GM23338 (cell line): ENCODE data around the gene UNC5B.

Experiments used
- CREB1 ChIP-seq: fragments of 250-450 bp; sonication (Bioruptor Pico); IDR thresholded peaks from 2 replicates; pipeline ENCODE4 v1.5.0; 2020; ENCODE audit warnings: low read depth, mild to moderate bottlenecking, moderate library complexity
- EZH2 ChIP-seq: fragments of 200-600 bp; sonication (generic); IDR thresholded peaks from one replicate; pipeline ENCODE4 v1.8.0; 2017; ENCODE audit warnings: antibody characterized with exemption, mild to moderate bottlenecking, low read depth; ENCODE audit not compliant: unreplicated experiment
- EZH2phosphoT487 ChIP-seq: fragments of 200-600 bp; sonication (generic); IDR thresholded peaks from one replicate; pipeline ENCODE4 v1.8.1; 2018; ENCODE audit warnings: antibody characterized with exemption; ENCODE audit not compliant: unreplicated experiment
- JUNB ChIP-seq: IDR thresholded peaks from one replicate; pipeline ENCODE4 v1.6.1; 2016; ENCODE audit warnings: antibody characterized with exemption; ENCODE audit not compliant: unreplicated experiment
- NANOG ChIP-seq: IDR thresholded peaks from 2 replicates; pipeline ENCODE4 v1.6.1; 2016; ENCODE audit warnings: antibody characterized with exemption, borderline replicate concordance
- POLR2AphosphoS5 ChIP-seq: IDR thresholded peaks from 2 replicates; pipeline ENCODE4 v1.6.1; 2016; ENCODE audit warnings: antibody characterized with exemption, low read depth
- STAT1 ChIP-seq: IDR thresholded peaks from one replicate; pipeline ENCODE4 v1.6.1; 2016; ENCODE audit warnings: antibody characterized with exemption; ENCODE audit not compliant: unreplicated experiment
- ZNF114 ChIP-seq: fragments of 250-450 bp; sonication (Bioruptor Pico); IDR thresholded peaks from 2 replicates; pipeline ENCODE4 v1.5.0; 2020; ENCODE audit warnings: mild to moderate bottlenecking, moderate library complexity
- ZNF331 ChIP-seq: fragments of 250-450 bp; sonication (Bioruptor Pico); IDR thresholded peaks from 2 replicates; pipeline ENCODE4 v1.5.0; 2020; ENCODE audit warnings: low read depth, mild to moderate bottlenecking, moderate library complexity
- TF ChIP-seq, protein P1 (sequence below), 2 experiments: fragments of 200-600 bp in 1 of 2; sonication (generic) in 1 of 2; conservative IDR thresholded peaks; 2 replicates each; pipeline versions ENCODE4 v1.5.1 to v1.6.1; 2016 to 2017; ENCODE audit warnings: antibody characterized with exemption in 2 of 2, low read depth in 2 of 2, mild to moderate bottlenecking in 2 of 2, moderate library complexity in 1 of 2
- TF ChIP-seq, protein P2 (sequence below): IDR thresholded peaks from one replicate; pipeline ENCODE4 v1.6.1; 2018; ENCODE audit warnings: antibody characterized with exemption; ENCODE audit not compliant: unreplicated experiment
- TF ChIP-seq, protein P3 (sequence below): IDR thresholded peaks from 2 replicates; pipeline ENCODE4 v1.6.1; 2016; ENCODE audit warnings: antibody characterized with exemption

DNA sequence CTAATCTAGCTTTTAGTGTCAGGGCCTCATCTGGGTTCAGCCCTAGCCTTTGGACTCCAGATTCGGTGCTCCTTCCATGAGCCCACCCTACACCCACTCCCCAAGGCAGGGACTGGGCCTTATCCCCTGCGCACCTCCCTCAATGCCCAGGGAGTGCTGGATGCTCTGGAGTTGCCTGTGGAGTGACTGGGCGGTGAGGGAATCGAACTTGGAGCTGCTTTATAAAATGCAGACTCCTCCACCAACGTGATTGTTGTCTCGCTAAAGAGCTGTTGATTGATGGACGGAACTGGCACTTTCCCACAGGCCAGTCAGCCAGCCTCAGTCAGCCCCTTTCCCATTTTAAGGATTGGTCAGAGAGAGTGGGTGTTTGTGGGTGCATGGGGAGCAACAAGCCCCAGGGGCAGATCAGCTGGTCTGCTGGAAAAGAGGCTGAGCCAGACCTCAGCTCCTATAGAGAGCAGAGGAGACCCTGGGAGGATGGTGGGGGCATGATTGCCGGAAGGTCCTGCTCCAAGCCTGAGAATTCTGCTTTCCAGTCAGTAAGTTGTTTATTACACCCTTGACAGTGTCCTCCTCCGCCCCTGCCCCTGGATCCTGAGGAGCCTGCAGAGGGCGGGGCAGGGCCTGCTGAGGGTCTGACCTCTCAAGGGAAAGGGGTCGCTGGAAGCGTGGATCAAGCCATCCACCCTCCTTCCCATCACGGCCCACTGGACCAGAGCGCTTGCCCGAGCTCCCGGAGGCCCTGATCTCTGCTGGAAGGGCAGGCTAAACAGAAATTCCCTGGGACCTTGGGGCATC is 16.7 kb downstream of the UNC5B start:
- no peak for TF ChIP-seq EZH2
- TF ChIP-seq, protein P1, sequence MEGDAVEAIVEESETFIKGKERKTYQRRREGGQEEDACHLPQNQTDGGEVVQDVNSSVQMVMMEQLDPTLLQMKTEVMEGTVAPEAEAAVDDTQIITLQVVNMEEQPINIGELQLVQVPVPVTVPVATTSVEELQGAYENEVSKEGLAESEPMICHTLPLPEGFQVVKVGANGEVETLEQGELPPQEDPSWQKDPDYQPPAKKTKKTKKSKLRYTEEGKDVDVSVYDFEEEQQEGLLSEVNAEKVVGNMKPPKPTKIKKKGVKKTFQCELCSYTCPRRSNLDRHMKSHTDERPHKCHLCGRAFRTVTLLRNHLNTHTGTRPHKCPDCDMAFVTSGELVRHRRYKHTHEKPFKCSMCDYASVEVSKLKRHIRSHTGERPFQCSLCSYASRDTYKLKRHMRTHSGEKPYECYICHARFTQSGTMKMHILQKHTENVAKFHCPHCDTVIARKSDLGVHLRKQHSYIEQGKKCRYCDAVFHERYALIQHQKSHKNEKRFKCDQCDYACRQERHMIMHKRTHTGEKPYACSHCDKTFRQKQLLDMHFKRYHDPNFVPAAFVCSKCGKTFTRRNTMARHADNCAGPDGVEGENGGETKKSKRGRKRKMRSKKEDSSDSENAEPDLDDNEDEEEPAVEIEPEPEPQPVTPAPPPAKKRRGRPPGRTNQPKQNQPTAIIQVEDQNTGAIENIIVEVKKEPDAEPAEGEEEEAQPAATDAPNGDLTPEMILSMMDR (conservative IDR thresholded peaks at IDR 0.05; ENCODE audit: low read depth in 2 of 2), result no peak; a peak in 1 of 4 replicates
- TF ChIP-seq JUNB, result no peak
- TF ChIP-seq, protein P2, sequence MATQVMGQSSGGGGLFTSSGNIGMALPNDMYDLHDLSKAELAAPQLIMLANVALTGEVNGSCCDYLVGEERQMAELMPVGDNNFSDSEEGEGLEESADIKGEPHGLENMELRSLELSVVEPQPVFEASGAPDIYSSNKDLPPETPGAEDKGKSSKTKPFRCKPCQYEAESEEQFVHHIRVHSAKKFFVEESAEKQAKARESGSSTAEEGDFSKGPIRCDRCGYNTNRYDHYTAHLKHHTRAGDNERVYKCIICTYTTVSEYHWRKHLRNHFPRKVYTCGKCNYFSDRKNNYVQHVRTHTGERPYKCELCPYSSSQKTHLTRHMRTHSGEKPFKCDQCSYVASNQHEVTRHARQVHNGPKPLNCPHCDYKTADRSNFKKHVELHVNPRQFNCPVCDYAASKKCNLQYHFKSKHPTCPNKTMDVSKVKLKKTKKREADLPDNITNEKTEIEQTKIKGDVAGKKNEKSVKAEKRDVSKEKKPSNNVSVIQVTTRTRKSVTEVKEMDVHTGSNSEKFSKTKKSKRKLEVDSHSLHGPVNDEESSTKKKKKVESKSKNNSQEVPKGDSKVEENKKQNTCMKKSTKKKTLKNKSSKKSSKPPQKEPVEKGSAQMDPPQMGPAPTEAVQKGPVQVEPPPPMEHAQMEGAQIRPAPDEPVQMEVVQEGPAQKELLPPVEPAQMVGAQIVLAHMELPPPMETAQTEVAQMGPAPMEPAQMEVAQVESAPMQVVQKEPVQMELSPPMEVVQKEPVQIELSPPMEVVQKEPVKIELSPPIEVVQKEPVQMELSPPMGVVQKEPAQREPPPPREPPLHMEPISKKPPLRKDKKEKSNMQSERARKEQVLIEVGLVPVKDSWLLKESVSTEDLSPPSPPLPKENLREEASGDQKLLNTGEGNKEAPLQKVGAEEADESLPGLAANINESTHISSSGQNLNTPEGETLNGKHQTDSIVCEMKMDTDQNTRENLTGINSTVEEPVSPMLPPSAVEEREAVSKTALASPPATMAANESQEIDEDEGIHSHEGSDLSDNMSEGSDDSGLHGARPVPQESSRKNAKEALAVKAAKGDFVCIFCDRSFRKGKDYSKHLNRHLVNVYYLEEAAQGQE, result no peak
- TF ChIP-seq POLR2AphosphoS5, result no peak
- no peak for TF ChIP-seq EZH2phosphoT487
- no peak for TF ChIP-seq CREB1 (CRISPR knock-in tag)
- TF ChIP-seq ZNF331, result no peak
- no peak for TF ChIP-seq NANOG
- TF ChIP-seq, protein P3, sequence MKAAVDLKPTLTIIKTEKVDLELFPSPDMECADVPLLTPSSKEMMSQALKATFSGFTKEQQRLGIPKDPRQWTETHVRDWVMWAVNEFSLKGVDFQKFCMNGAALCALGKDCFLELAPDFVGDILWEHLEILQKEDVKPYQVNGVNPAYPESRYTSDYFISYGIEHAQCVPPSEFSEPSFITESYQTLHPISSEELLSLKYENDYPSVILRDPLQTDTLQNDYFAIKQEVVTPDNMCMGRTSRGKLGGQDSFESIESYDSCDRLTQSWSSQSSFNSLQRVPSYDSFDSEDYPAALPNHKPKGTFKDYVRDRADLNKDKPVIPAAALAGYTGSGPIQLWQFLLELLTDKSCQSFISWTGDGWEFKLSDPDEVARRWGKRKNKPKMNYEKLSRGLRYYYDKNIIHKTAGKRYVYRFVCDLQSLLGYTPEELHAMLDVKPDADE, result no peak
- TF ChIP-seq STAT1, result no peak
- no peak for TF ChIP-seq ZNF114
